ENCODE results near the gene OSBPL6. TPM values are rescaled to one million over a fixed set of nuclear protein-coding genes. Genes with fewer than 3 reads are reported as not detected.

Gene OSBPL6
- total and polyA plus RNA-seq, 7 donors, result 0.23 to 3.2 (median 1.5) TPM

GRCh38 chr2:178425255-178425827 is 231.0 kb downstream of the OSBPL6 start:
- intact Hi-C loops (cut with DNase I), result no loop called here
- DNase-seq, result no peak

GRCh38 chr2:178426388-178426787 is 232.1 kb downstream of the OSBPL6 start:
- no peak for DNase-seq
- TF ChIP-seq POLR2AphosphoS5 (IDR thresholded peaks at IDR 0.05) (no peak), POLR2A (IDR thresholded peaks at IDR 0.05) (no peak), CTCF (IDR thresholded peaks at IDR 0.05) (no peak), EP300 (IDR thresholded peaks at IDR 0.05) (no peak)
- Histone ChIP-seq H3K9me3 (peaks cover 0 to 6% (median 2%) of the 10 kb centered on the region in 4 donors), H3K27ac (no peak overlapping the region), H3K4me3 (no peak overlapping the region), H3K36me3 (peaks cover 0 to 52% (median 4%) of the 10 kb centered on the region in 4 donors), H3K27me3 (no peaks in the 10 kb centered on the region), H3K4me1 (no peaks in the 10 kb centered on the region)
- WGBS, 2 donors, result 95 to 96% methylated on average over 3 of the region's 3 CpGs
- intact Hi-C loops (cut with DNase I), result no loop called here

More at GRCh38 chr2:178425255-178425827, 231.0 kb downstream of the OSBPL6 start:
- no peak for TF ChIP-seq POLR2AphosphoS5 (IDR thresholded peaks at IDR 0.05)
- no peak for TF ChIP-seq POLR2A (IDR thresholded peaks at IDR 0.05)
- TF ChIP-seq EP300 (IDR thresholded peaks at IDR 0.05), result no peak
- no peak for TF ChIP-seq CTCF (IDR thresholded peaks at IDR 0.05)
- no peak overlapping the region for H3K27ac ChIP-seq
- no peak overlapping the region for H3K4me3 ChIP-seq
- H3K9me3 ChIP-seq, result peaks cover 0 to 6% (median 2%) of the 10 kb centered on the region in 4 donors
- 96 to 97% methylated on average over 4 of the region's 4 CpGs for WGBS, 2 donors
- H3K4me1 ChIP-seq, result no peaks in the 10 kb centered on the region
- H3K36me3 ChIP-seq, result peaks cover 0 to 41% (median 2%) of the 10 kb centered on the region in 4 donors
- no peaks in the 10 kb centered on the region for H3K27me3 ChIP-seq

GRCh38 chr2:178427458-178427857 is 233.1 kb downstream of the OSBPL6 start:
- DNase-seq, result no peak
- H3K36me3 ChIP-seq, result peaks cover 5 to 62% (median 13%) of the 10 kb centered on the region in 4 donors
- TF ChIP-seq POLR2A (IDR thresholded peaks at IDR 0.05) (no peak), CTCF (IDR thresholded peaks at IDR 0.05) (no peak), POLR2AphosphoS5 (IDR thresholded peaks at IDR 0.05) (no peak), EP300 (IDR thresholded peaks at IDR 0.05) (no peak)
- H3K9me3 ChIP-seq, result peaks cover 0 to 6% (median 2%) of the 10 kb centered on the region in 4 donors
- no peak overlapping the region for H3K27ac ChIP-seq
- no peaks in the 10 kb centered on the region for H3K27me3 ChIP-seq
- WGBS, 2 donors, result 91 to 96% methylated on average over 2 of the region's 2 CpGs
- no peak overlapping the region for H3K4me3 ChIP-seq
- intact Hi-C loops (cut with DNase I), result no loop called here
- H3K4me1 ChIP-seq, result no peaks in the 10 kb centered on the region

GRCh38 chr2:178428396-178428806 is 234.1 kb downstream of the OSBPL6 start:
- H3K36me3 ChIP-seq, result peaks cover 9 to 72% (median 14%) of the 10 kb centered on the region in 4 donors
- peaks cover 0 to 6% (median 2%) of the 10 kb centered on the region in 4 donors for H3K9me3 ChIP-seq
- 90 to 93% methylated on average over 1 of the region's 1 CpG for WGBS, 2 donors
- no peaks in the 10 kb centered on the region for H3K4me1 ChIP-seq
- no peak overlapping the region for H3K27ac ChIP-seq
- intact Hi-C loops (cut with DNase I), result no loop called here
- TF ChIP-seq POLR2A (IDR thresholded peaks at IDR 0.05), result no peak
- TF ChIP-seq POLR2AphosphoS5 (IDR thresholded peaks at IDR 0.05), result no peak
- TF ChIP-seq CTCF (IDR thresholded peaks at IDR 0.05), result no peak
- no peak for TF ChIP-seq EP300 (IDR thresholded peaks at IDR 0.05)
- no peaks in the 10 kb centered on the region for H3K27me3 ChIP-seq
- no peak overlapping the region for H3K4me3 ChIP-seq
- no peak for DNase-seq

GRCh38 chr2:178429336-178429735 is 235.0 kb downstream of the OSBPL6 start:
- H3K36me3 ChIP-seq, result peaks cover 17 to 81% (median 22%) of the 10 kb centered on the region in 4 donors
- DNase-seq, result no peak
- H3K27ac ChIP-seq, result no peak overlapping the region
- H3K27me3 ChIP-seq, result no peaks in the 10 kb centered on the region
- TF ChIP-seq EP300 (IDR thresholded peaks at IDR 0.05), result no peak
- TF ChIP-seq POLR2AphosphoS5 (IDR thresholded peaks at IDR 0.05), result no peak
- no peak for TF ChIP-seq POLR2A (IDR thresholded peaks at IDR 0.05)
- no peak for TF ChIP-seq CTCF (IDR thresholded peaks at IDR 0.05)
- H3K4me1 ChIP-seq, result no peaks in the 10 kb centered on the region
- peaks cover 0 to 6% (median 2%) of the 10 kb centered on the region in 4 donors for H3K9me3 ChIP-seq
- no peak overlapping the region for H3K4me3 ChIP-seq
- intact Hi-C loops (cut with DNase I), result no loop called here

All from sigmoid colon (tissue), 7 donors.